Upper lobe of left lung (tissue), 4 donors: Measurements from ENCODE around the gene TMEM184A.

ENCODE experiments used
- CTCF ChIP-seq, 6 experiments: fragments of 450-650 bp in 4 of 6; fragments of 200-600 bp in 2 of 6; sonication (generic) in 2 of 6; IDR thresholded peaks; one replicate each; pipeline ENCODE4 v1.5.1; 2016 to 2019; ENCODE audit warnings: antibody characterized with exemption in 6 of 6
- EP300 ChIP-seq, 4 donors: sonication (generic); formaldehyde crosslinking; IDR thresholded peaks; one replicate each; pipeline ENCODE4 v1.5.1; 2017; ENCODE audit warnings: antibody characterized with exemption in 4 of 4, control low read depth in 2 of 4
- POLR2A ChIP-seq, 4 donors: fragments of 450-650 bp; IDR thresholded peaks; one replicate each; pipeline ENCODE4 v1.5.1; 2016 to 2017; ENCODE audit warnings: antibody characterized with exemption in 4 of 4, mild to moderate bottlenecking in 2 of 4

- TF ChIP-seq CTCF (IDR thresholded peaks at IDR 0.05): no peak
- no peak for TF ChIP-seq POLR2A (IDR thresholded peaks at IDR 0.05)
- no peak for TF ChIP-seq EP300 (IDR thresholded peaks at IDR 0.05)
Observed at GRCh38 chr7:1521456-1521855, 34.5 kb downstream of the TMEM184A start.
